ENCODE measurements around the gene GNB1L. TPM values are rescaled to one million over a fixed set of nuclear protein-coding genes. Genes with fewer than 3 reads are reported as not detected.

The GNB1L gene
- total RNA-seq, 1 experiment from 2014 or later, result 27.0 TPM

- intact Hi-C loops (cut with micrococcal nuclease), result no loop called here
- H3K27me3 ChIP-seq (ENCODE audit: low read length), result no peaks in the 10 kb centered on the region
- no peaks in the 10 kb centered on the region for H3K9me2 ChIP-seq (replicated peaks; ENCODE audit: low read length)
- H3K4me2 ChIP-seq (ENCODE audit: low read length), result no peak overlapping the region
- CTCF ChIA-PET, result no interaction called here
- peaks cover 8% of the 10 kb centered on the region; the same call in 1 of the 2 replicates for H3K4me1 ChIP-seq (ENCODE audit: insufficient read depth, low read length)
- no peak for TF ChIP-seq CTCF (conservative IDR thresholded peaks at IDR 0.05; ENCODE audit: low read depth, low read length)
- TF ChIP-seq EZH2 (IDR thresholded peaks at IDR 0.05; ENCODE audit: low read length, unreplicated experiment), result no peak
- no peak for TF ChIP-seq EZH2phosphoT487 (IDR thresholded peaks at IDR 0.05; ENCODE audit: borderline replicate concordance, low read length)
- no peaks in the 10 kb centered on the region for H4K20me1 ChIP-seq (ENCODE audit: low read length)
- H3F3A ChIP-seq (ENCODE audit: low read length, unreplicated experiment), result no peaks in the 10 kb centered on the region
- DNase-seq (no peak), ATAC-seq (no peak)
- no peak overlapping the region for H3K4me3 ChIP-seq (ENCODE audit: low read length)
- H3K79me2 ChIP-seq (ENCODE audit: low read length), result no peaks in the 10 kb centered on the region
- POLR2A ChIA-PET (ENCODE audit: unreplicated experiment), result no interaction called here
- no peaks in the 10 kb centered on the region for H3K36me3 ChIP-seq (ENCODE audit: low read depth, low read length)
- no peaks in the 10 kb centered on the region for H3K9me3 ChIP-seq (ENCODE audit: low read length)
- no TSS peak for BruUV-seq (replicated peaks)
- no peak overlapping the region for H2AFZ ChIP-seq (ENCODE audit: low read length)
- no peak overlapping the region for H3K9ac ChIP-seq (ENCODE audit: low read length)
- H3K27ac ChIP-seq (ENCODE audit: low read length), result no peak overlapping the region
Measured at GRCh38 chr22:19783586-19784383, 70.9 kb downstream of the GNB1L start.

DNA sequence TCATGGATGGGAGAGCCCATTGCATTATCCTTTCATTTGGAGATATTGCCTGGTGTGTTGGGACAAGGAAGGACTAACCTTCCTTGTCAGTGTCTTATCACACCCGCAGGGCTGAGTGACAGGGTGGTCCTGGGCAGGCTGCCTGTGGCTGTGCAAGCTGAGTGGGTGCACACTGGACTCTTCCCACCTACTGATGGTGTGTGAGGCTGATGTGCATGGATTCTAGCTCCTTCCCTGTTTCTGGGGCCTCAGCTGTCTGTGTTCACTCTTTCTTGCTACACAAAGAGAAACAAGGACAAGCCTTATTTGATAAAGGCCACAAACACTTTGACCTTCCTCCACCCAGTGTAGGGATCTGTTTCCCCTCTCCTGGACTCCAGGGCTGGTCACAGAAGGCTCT is 72.1 kb downstream of the GNB1L start:
- no peaks in the 10 kb centered on the region for H3K9me2 ChIP-seq (replicated peaks; ENCODE audit: low read length)
- H3K36me3 ChIP-seq (ENCODE audit: low read depth, low read length), result no peaks in the 10 kb centered on the region
- ChIA-PET POLR2A (ENCODE audit: unreplicated experiment) (no interaction called here), CTCF (no interaction called here)
- H3K27ac ChIP-seq (ENCODE audit: low read length), result no peak overlapping the region
- no peak overlapping the region for H3K4me2 ChIP-seq (ENCODE audit: low read length)
- no peak for DNase-seq
- no peak for ATAC-seq
- H3F3A ChIP-seq (ENCODE audit: low read length, unreplicated experiment), result no peaks in the 10 kb centered on the region
- H3K79me2 ChIP-seq (ENCODE audit: low read length), result no peaks in the 10 kb centered on the region
- H4K20me1 ChIP-seq (ENCODE audit: low read length), result no peaks in the 10 kb centered on the region
- BruUV-seq (replicated peaks), result no TSS peak
- H3K9me3 ChIP-seq (ENCODE audit: low read length), result no peaks in the 10 kb centered on the region
- H3K9ac ChIP-seq (ENCODE audit: low read length), result no peak overlapping the region
- intact Hi-C loops (cut with micrococcal nuclease), result no loop called here
- no peak overlapping the region for H3K4me3 ChIP-seq (ENCODE audit: low read length)
- H3K27me3 ChIP-seq (ENCODE audit: low read length), result no peaks in the 10 kb centered on the region
- H2AFZ ChIP-seq (ENCODE audit: low read length), result no peak overlapping the region
- H3K4me1 ChIP-seq (ENCODE audit: insufficient read depth, low read length), result peaks cover 8% of the 10 kb centered on the region; the same call in 1 of the 2 replicates
- TF ChIP-seq EZH2 (IDR thresholded peaks at IDR 0.05; ENCODE audit: low read length, unreplicated experiment) (no peak), CTCF (conservative IDR thresholded peaks at IDR 0.05; ENCODE audit: low read depth, low read length) (no peak), EZH2phosphoT487 (IDR thresholded peaks at IDR 0.05; ENCODE audit: borderline replicate concordance, low read length) (no peak)

DNA sequence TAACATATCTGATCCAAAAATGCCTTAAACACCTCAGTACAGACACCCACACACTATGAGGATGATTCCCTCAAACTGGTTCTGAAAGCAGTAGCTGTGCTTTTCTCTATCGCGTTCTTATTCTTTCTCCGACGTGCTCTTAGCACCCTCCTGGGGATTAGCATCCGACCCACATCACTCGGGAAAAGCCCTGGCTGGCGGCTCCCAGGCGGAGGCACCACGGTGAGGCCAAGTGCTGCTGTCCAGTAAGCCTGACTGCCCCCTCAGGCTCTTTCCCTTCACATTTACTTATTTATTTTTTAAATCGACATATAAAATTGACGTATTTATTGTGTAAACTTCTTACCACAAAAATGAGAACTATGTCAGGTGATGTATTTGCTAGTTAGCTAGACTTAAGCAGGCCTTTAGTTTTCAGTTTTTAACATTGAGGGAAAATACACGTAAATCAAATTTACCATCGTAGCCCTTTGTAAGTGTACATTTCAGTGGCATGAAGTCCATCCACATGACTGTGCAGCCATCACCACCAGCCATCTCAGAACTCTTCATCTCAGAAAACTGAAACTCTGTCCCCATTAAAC is 74.9 kb downstream of the GNB1L start:
- POLR2A ChIA-PET (ENCODE audit: unreplicated experiment), result no interaction called here
- Histone ChIP-seq H4K20me1 (ENCODE audit: low read length) (no peaks in the 10 kb centered on the region), H3K4me2 (ENCODE audit: low read length) (peak overlapping the region; percentile 17), H3K4me1 (ENCODE audit: insufficient read depth, low read length) (peaks cover 8% of the 10 kb centered on the region; the same call in 1 of the 2 replicates), H2AFZ (ENCODE audit: low read length) (peak overlapping the region; percentile 43), H3K36me3 (ENCODE audit: low read depth, low read length) (no peaks in the 10 kb centered on the region), H3K79me2 (ENCODE audit: low read length) (no peaks in the 10 kb centered on the region), H3K9ac (ENCODE audit: low read length) (no peak overlapping the region), H3K27ac (ENCODE audit: low read length) (peak overlapping the region; percentile 36; the same call in 1 of the 2 replicates), H3K9me3 (ENCODE audit: low read length) (no peaks in the 10 kb centered on the region), H3K27me3 (ENCODE audit: low read length) (no peaks in the 10 kb centered on the region), H3K4me3 (ENCODE audit: low read length) (no peak overlapping the region), H3F3A (ENCODE audit: low read length, unreplicated experiment) (no peaks in the 10 kb centered on the region), H3K9me2 (replicated peaks; ENCODE audit: low read length) (no peaks in the 10 kb centered on the region)
- intact Hi-C loops (cut with micrococcal nuclease), result no loop called here
- TF ChIP-seq EZH2 (IDR thresholded peaks at IDR 0.05; ENCODE audit: low read length, unreplicated experiment) (no peak), EZH2phosphoT487 (IDR thresholded peaks at IDR 0.05; ENCODE audit: borderline replicate concordance, low read length) (no peak), CTCF (conservative IDR thresholded peaks at IDR 0.05; ENCODE audit: low read depth, low read length) (no peak)
- DNase-seq, result no peak
- BruUV-seq (replicated peaks), result no TSS peak
- ATAC-seq, result no peak; the same call in 1 of the 2 replicates
- CTCF ChIA-PET, result no interaction called here
